WTC11 (cell line): Measurements from ENCODE around the gene TPX2. TPM values are rescaled to one million over a fixed set of nuclear protein-coding genes. Genes with fewer than 3 reads are reported as not detected.

ENCODE experiments used
- ATAC-seq: fragments of 200-7000 bp; cut with Tn5 transposase; 2 replicates; pipeline ENCODE4 v1.10.0; 2021; ENCODE audit warnings: mild to moderate bottlenecking, moderate library complexity
- CTCF ChIA-PET: fragments of 300-600 bp; sonication (Branson Sonifier 250); formaldehyde crosslinking; loops from one replicate; lab custom pipeline; 2021; ENCODE audit warnings: antibody characterized with exemption; lab: Charles Lee
- POLR2A ChIA-PET: fragments of 350-600 bp; sonication (Branson Sonifier 250); formaldehyde crosslinking; loops from one replicate; lab custom pipeline; 2021; ENCODE audit warnings: antibody characterized with exemption; lab: Charles Lee
- DNase-seq: peaks from one replicate; pipeline ENCODE4 v3.0.0; 2021; ENCODE audit warnings: low spot score
- H3K27ac Mint-ChIP-seq: 2 replicates; pipeline ENCODE4 v1.8.0; 2021; ENCODE audit warnings: mixed read lengths
- H3K27me3 Mint-ChIP-seq: 2 replicates; pipeline ENCODE4 v1.8.0; 2021; ENCODE audit warnings: low read depth, mild to moderate bottlenecking, moderate library complexity, mixed read lengths
- H3K36me3 Mint-ChIP-seq: 2 replicates; pipeline ENCODE4 v1.8.0; 2021; ENCODE audit warnings: mixed read lengths
- H3K4me1 Mint-ChIP-seq: 2 replicates; pipeline ENCODE4 v1.8.0; 2022; ENCODE audit warnings: mixed read lengths
- H3K4me3 Mint-ChIP-seq: 2 replicates; pipeline ENCODE4 v1.8.0; 2021; ENCODE audit warnings: mild to moderate bottlenecking, moderate library complexity, mixed read lengths
- H3K9me3 Mint-ChIP-seq: 2 replicates; pipeline ENCODE4 v1.8.0; 2021; ENCODE audit warnings: mixed read lengths
- AFF4 ChIP-seq: sonication (generic); formaldehyde crosslinking; IDR thresholded peaks from 2 replicates; pipeline ENCODE4 v1.8.1; 2023; ENCODE audit warnings: mild to moderate bottlenecking, missing genetic modification reagents, borderline replicate concordance
- ATF6 ChIP-seq: sonication (generic); formaldehyde crosslinking; IDR thresholded peaks from 2 replicates; pipeline ENCODE4 v1.8.1; 2023; ENCODE audit warnings: mild to moderate bottlenecking, missing genetic modification reagents
- CREB1 ChIP-seq: sonication (generic); formaldehyde crosslinking; IDR thresholded peaks from 2 replicates; pipeline ENCODE4 v1.8.0; 2023; ENCODE audit warnings: mild to moderate bottlenecking, missing genetic modification reagents
- CTCF ChIP-seq: fragments of 200-600 bp; IDR thresholded peaks from 2 replicates; pipeline ENCODE4 v1.8.0; 2022; ENCODE audit warnings: antibody characterized with exemption
- JUN ChIP-seq: sonication (generic); formaldehyde crosslinking; IDR thresholded peaks from 2 replicates; pipeline ENCODE4 v1.8.0; 2023; ENCODE audit warnings: mild to moderate bottlenecking, missing genetic modification reagents
- PRRX2 ChIP-seq: fragments of 250-450 bp; sonication (Bioruptor Pico); IDR thresholded peaks from 2 replicates; pipeline ENCODE4 v1.8.0; 2021; ENCODE audit warnings: mild to moderate bottlenecking
- RORB ChIP-seq: fragments of 250-450 bp; sonication (Bioruptor Pico); IDR thresholded peaks from 2 replicates; pipeline ENCODE4 v1.9.0; 2021; ENCODE audit warnings: mild to moderate bottlenecking
- USF1 ChIP-seq: sonication (generic); formaldehyde crosslinking; IDR thresholded peaks from 2 replicates; pipeline ENCODE4 v1.8.0; 2022; ENCODE audit warnings: mild to moderate bottlenecking, missing genetic modification reagents
- ZNF219 ChIP-seq: sonication (generic); formaldehyde crosslinking; IDR thresholded peaks from 2 replicates; pipeline ENCODE4 v1.8.0; 2023; ENCODE audit warnings: missing genetic modification reagents, mild to moderate bottlenecking, borderline replicate concordance
- total RNA-seq: library from RNA; stranded (reverse); gene quantifications from 3 replicates; pipeline ENCODE4 v1.2.3, GENCODE V29; 2021

The TPX2 gene
- total RNA-seq, 1 experiment from 2014 or later: 123 TPM

- TF ChIP-seq USF1 (CRISPR knock-in tag) (no peak), ATF6 (CRISPR knock-in tag) (no peak), ZNF219 (CRISPR knock-in tag) (no peak)
These were observed 30.9 kb upstream of the TPX2 start (continued) for GRCh38 chr20:31707994-31708735.

GRCh38 chr20:31708736-31709534, 30.2 kb upstream of the TPX2 start:
- H3K9me3 Mint-ChIP-seq: no peaks in the 10 kb centered on the region
- H3K27me3 Mint-ChIP-seq: no peaks in the 10 kb centered on the region
- ChIA-PET POLR2A (interaction anchor here (0.6 to 1.6 kb wide), 4 partner anchors 11 to 149 kb away, joined by 4 to 11 read pairs (median 8); no protein-coding TSS in a partner anchor), CTCF (interaction anchor here (0.9 to 2.4 kb wide), 7 partner anchors 11 to 194 kb away, joined by 3 to 25 read pairs (median 3); partner anchors contain the start of genes BCL2L1 and HM13)
- H3K27ac Mint-ChIP-seq: peak overlapping the region; percentile 92
- H3K4me3 Mint-ChIP-seq: no peak overlapping the region
- peaks cover 18% of the 10 kb centered on the region for H3K36me3 Mint-ChIP-seq
- ATAC-seq: no peak
- no peak for TF ChIP-seq PRRX2 (CRISPR knock-in tag)
- no peak for TF ChIP-seq CREB1
- DNase-seq: no peak
- H3K4me1 Mint-ChIP-seq: peaks cover 69% of the 10 kb centered on the region

GRCh38 chr20:31709939-31710338, 29.2 kb upstream of the TPX2 start:
- ATAC-seq (no peak), DNase-seq (no peak)
- H3K4me1 Mint-ChIP-seq: peaks cover 69% of the 10 kb centered on the region
- POLR2A ChIA-PET: no interaction called here
- peak overlapping the region; percentile 78 for H3K27ac Mint-ChIP-seq
- peaks cover 24% of the 10 kb centered on the region for H3K36me3 Mint-ChIP-seq
- CTCF ChIA-PET: interaction anchor here (1.4 to 5.4 kb wide), 3 partner anchors 13 to 147 kb away, joined by 3 to 69 read pairs (median 21); partner anchors contain the start of gene BCL2L1
- no peaks in the 10 kb centered on the region for H3K27me3 Mint-ChIP-seq
- no peak overlapping the region for H3K4me3 Mint-ChIP-seq
- H3K9me3 Mint-ChIP-seq: no peaks in the 10 kb centered on the region
- TF ChIP-seq JUN (CRISPR knock-in tag): no peak
- TF ChIP-seq CTCF: no peak
- TF ChIP-seq AFF4 (CRISPR knock-in tag): no peak
- 0 out of 2 replicates have a peak, but pooled peaks have one; percentile 28 for TF ChIP-seq RORB
